GM12878 (cell line): ENCODE data around the gene EPHA10. TPM values are rescaled to one million over a fixed set of nuclear protein-coding genes. Genes with fewer than 3 reads are reported as not detected.

Experiments used
- ATAC-seq: fragments of 200-7000 bp; cut with Tn5 transposase; 3 replicates; pipeline ENCODE4 v1.9.1; 2020; ENCODE audit warnings: mild to moderate bottlenecking, moderate library complexity
- BruUV-seq: library from RNA; stranded (reverse); fragments of 400-500 nt; replicated peaks from 2 replicates; lab custom pipeline; 2021; lab: Mats Ljungman, UMichigan
- CTCF ChIA-PET: fragments of 300-600 bp; sonication (Branson Sonifier 250); formaldehyde crosslinking; extraction: SDS; loops from one replicate; lab custom pipeline; 2021; ENCODE audit warnings: inconsistent platforms; lab: Yijun Ruan, JAX
- POLR2A ChIA-PET: fragments of 350-600 bp; formaldehyde crosslinking; extraction: SDS; loops from one replicate; lab custom pipeline; 2021; ENCODE audit warnings: inconsistent platforms; lab: Charles Lee
- RAD21 ChIA-PET: fragments of 300-600 bp; sonication (Branson Sonifier 250); formaldehyde crosslinking; loops from one replicate; lab custom pipeline; 2023; ENCODE audit warnings: antibody characterized with exemption; ENCODE audit not compliant: unreplicated experiment; lab: Charles Lee
- SMC1A ChIA-PET: fragments of 300-600 bp; sonication (Branson Sonifier 250); formaldehyde crosslinking; loops from one replicate; lab custom pipeline; 2023; ENCODE audit not compliant: unreplicated experiment, uncharacterized antibody; lab: Charles Lee
- DNase-seq: peaks from one replicate; pipeline ENCODE4 v3.0.0-alpha.2; 2011; ENCODE audit warnings: low read depth, low spot score
- FAIRE-seq: peaks from 3 replicates; lab custom pipeline; 2011; peaks lifted over from hg19 to GRCh38; lab: Jason Lieb, UNC
- H2AFZ ChIP-seq: 2 replicates; pipeline ENCODE4 v1.6.0; 2011; ENCODE audit warnings: low read depth, low read length, control low read depth; ENCODE audit not compliant: control insufficient read depth
- H3K27ac ChIP-seq: 2 replicates; pipeline ENCODE4 v1.5.1; 2011; ENCODE audit warnings: control low read depth; ENCODE audit not compliant: control insufficient read depth, insufficient read depth
- H3K27me3 ChIP-seq, 2 experiments: replicated peaks in 1 of 2; 2 replicates each; pipeline versions ENCODE4 v1.6.0 to v1.6.1; 2011; ENCODE audit warnings: low read length in 1 of 2; ENCODE audit not compliant: control insufficient read depth in 2 of 2, insufficient read depth in 2 of 2
- H3K36me3 ChIP-seq, 2 experiments: 2 replicates each; pipeline ENCODE4 v1.5.1; 2011; ENCODE audit warnings: low read length in 1 of 2; ENCODE audit not compliant: control insufficient read depth in 2 of 2, insufficient read depth in 2 of 2
- H3K4me1 ChIP-seq: 2 replicates; pipeline ENCODE4 v1.6.1; 2011; ENCODE audit warnings: mild to moderate bottlenecking, low read length, moderate library complexity, mixed read lengths; ENCODE audit not compliant: control insufficient read depth, insufficient read depth
- H3K4me2 ChIP-seq: 2 replicates; pipeline ENCODE4 v1.6.0; 2011; ENCODE audit warnings: control low read depth; ENCODE audit not compliant: control insufficient read depth, insufficient read depth
- H3K4me3 ChIP-seq: fragments of 200-600 bp; sonication (generic); 2 replicates; pipeline ENCODE4 v1.5.1; 2016
- H3K79me2 ChIP-seq: 2 replicates; pipeline ENCODE4 v1.6.0; 2011; ENCODE audit warnings: low read length; ENCODE audit not compliant: control insufficient read depth, insufficient read depth
- H3K9ac ChIP-seq: 2 replicates; pipeline ENCODE4 v1.8.0; 2011; ENCODE audit warnings: low read length, control low read depth, mixed read lengths; ENCODE audit not compliant: control insufficient read depth, insufficient read depth
- H3K9me3 ChIP-seq: replicated peaks from 3 replicates; pipeline ENCODE4 v1.5.1; 2011; ENCODE audit warnings: mild to moderate bottlenecking, low read length; ENCODE audit not compliant: control insufficient read depth, insufficient read depth
- H4K20me1 ChIP-seq: 2 replicates; pipeline ENCODE4 v1.6.0; 2011; ENCODE audit not compliant: control insufficient read depth, insufficient read depth
- ASH2L ChIP-seq: fragments of 300-600, 200-600 bp; sonication (generic); IDR thresholded peaks from 2 replicates; pipeline ENCODE4 v1.6.1; 2017; ENCODE audit warnings: low read depth, mild to moderate bottlenecking, borderline replicate concordance
- MYB ChIP-seq: fragments of 150-350 bp; IDR thresholded peaks from 2 replicates; pipeline ENCODE4 v1.6.1; 2014; ENCODE audit warnings: mild to moderate bottlenecking, low read depth, low read length, borderline replicate concordance
- NBN ChIP-seq: fragments of 450-650 bp; IDR thresholded peaks from 2 replicates; pipeline ENCODE4 v1.6.1; 2016
- NR2C2 ChIP-seq: IDR thresholded peaks from 2 replicates; pipeline ENCODE4 v1.6.1; 2011; ENCODE audit warnings: borderline replicate concordance, low read depth; ENCODE audit not compliant: control insufficient read depth, insufficient read length
- TAF1 ChIP-seq: IDR thresholded peaks from 2 replicates; pipeline ENCODE4 v1.6.1; 2011; ENCODE audit warnings: mild to moderate bottlenecking, low read depth, low read length, borderline replicate concordance
- WGBS: methylation state at CpG from one replicate; pipeline ENCODE4 v1.1.6; 2016; ENCODE audit warnings: low lambda C conversion rate; ENCODE audit not compliant: insufficient replicate concordance, insufficient coverage; ENCODE audit errors: missing lambda C conversion rate; 5-methylcytosine and 5-hydroxymethylcytosine counted together
- in situ Hi-C: fragments of 300-500 bp; cut with MboI; formaldehyde crosslinking; loops from 9 replicates; pipeline ENCODE4 v1.14.3; 2018; ENCODE audit warnings: mixed read lengths
- intact Hi-C: fragments of 100-400 bp; cut with micrococcal nuclease; formaldehyde crosslinking; loops from one replicate; pipeline ENCODE4 v1.14.2; 2022; ENCODE audit not compliant: unreplicated experiment
- polyA plus RNA-seq, 11 experiments: library from polyadenylated mRNA; depleted of rRNA in 4 of 11; unstranded in 6 of 11; stranded (reverse) in 5 of 11; fragments of >200 nt; fragmentation: Nextera tagmentation in 4 of 11; fragmentation: Illumina TruSeq in 1 of 11; extraction: Ambion mirVana in 4 of 11; extraction: Trizol in 1 of 11; gene quantifications; 1 replicate in 1 of 11; 2 replicates in 10 of 11; pipeline versions ENCODE4 v1.2.1 to v1.2.3, GENCODE V29; 2011 to 2016; ENCODE audit warnings: inconsistent platforms in 2 of 11, missing spikeins in 2 of 11, low read depth in 1 of 11
- total RNA-seq, 4 experiments: library from RNA; depleted of rRNA in 3 of 4; stranded (reverse); fragments of >200 nt in 3 of 4; fragmentation: Illumina TruSeq in 1 of 4; extraction: Trizol in 1 of 4; gene quantifications; 2 replicates each; pipeline versions ENCODE4 v1.2.1 to v1.2.3, GENCODE V29; 2013 to 2021
- TF ChIP-seq, protein P1 (sequence below), 3 experiments: IDR thresholded peaks in 2 of 3; conservative IDR thresholded peaks in 1 of 3; 2 replicates each; pipeline ENCODE4 v1.5.1; 2011; ENCODE audit warnings: low read depth in 3 of 3, low read length in 3 of 3, mild to moderate bottlenecking in 3 of 3, control low read depth in 2 of 3, moderate library complexity in 2 of 3, inconsistent platforms in 1 of 3, mixed read lengths in 1 of 3; ENCODE audit not compliant: control insufficient read depth in 2 of 3, insufficient read depth in 1 of 3; ENCODE audit errors: extremely low read depth in 1 of 3
- TF ChIP-seq, protein P2 (sequence below): IDR thresholded peaks from 2 replicates; pipeline ENCODE4 v1.6.1; 2012; ENCODE audit warnings: low read depth, low read length, improper control_type of control experiment
- TF ChIP-seq, protein P3 (sequence below): fragments of 450-650 bp; IDR thresholded peaks from 2 replicates; pipeline ENCODE4 v1.6.1; 2014; ENCODE audit warnings: mild to moderate bottlenecking

EPHA10 gene
- total and polyA plus RNA-seq, 10 of the 15 experiments (the other 5 are each of a cell fraction or from before 2014, with no cell fraction given), result 0.05 to 0.06 TPM; not detected in 8

DNA sequence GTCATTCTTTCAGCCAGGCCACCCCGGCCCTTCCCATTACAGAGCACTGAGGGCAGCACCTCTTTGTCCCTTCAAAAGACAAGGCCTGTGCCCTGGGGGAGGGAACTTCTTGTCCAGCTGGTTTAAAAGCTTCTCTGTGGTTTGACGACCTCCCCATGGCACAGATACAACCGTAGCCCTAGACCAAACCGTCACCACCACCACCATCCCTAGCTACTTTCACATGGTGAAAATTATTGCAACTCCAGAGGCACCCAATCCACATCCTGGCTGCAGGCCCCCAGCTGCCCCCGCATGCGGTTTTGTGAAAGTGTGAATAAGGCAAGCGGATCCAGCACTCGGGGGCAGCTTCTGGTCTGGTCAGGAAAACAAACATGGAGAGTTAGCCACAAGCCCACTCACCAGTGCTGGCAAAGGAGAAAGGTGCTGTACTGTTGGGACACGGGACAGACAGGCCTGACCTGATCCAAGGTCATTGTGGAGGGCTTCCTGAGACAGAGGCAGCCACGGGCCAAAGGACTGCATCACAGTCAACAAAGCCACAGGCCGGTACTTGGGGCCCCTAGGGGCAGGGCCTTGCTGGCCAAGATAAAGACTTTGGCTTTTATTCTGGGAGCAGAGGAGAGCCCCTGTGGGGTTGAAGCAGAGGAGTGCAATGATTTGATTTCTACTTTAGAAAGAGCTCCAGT lies 41.4 kb downstream of the EPHA10 start:
- intact Hi-C loops, result no loop called here
- DNase-seq, result no peak
- BruUV-seq, result no TSS peak

More for the DNA sequence above, 41.4 kb downstream of the EPHA10 start:
- in situ Hi-C loops, result no loop called here
- ChIA-PET POLR2A (no interaction called here), SMC1A (interaction anchor here (0.6 kb wide), 1 partner anchor 1352 kb away, joined by 4 read pairs; no protein-coding TSS in a partner anchor)
- no peaks in the 10 kb centered on the region for H3K79me2 ChIP-seq
- TF ChIP-seq, protein P1, sequence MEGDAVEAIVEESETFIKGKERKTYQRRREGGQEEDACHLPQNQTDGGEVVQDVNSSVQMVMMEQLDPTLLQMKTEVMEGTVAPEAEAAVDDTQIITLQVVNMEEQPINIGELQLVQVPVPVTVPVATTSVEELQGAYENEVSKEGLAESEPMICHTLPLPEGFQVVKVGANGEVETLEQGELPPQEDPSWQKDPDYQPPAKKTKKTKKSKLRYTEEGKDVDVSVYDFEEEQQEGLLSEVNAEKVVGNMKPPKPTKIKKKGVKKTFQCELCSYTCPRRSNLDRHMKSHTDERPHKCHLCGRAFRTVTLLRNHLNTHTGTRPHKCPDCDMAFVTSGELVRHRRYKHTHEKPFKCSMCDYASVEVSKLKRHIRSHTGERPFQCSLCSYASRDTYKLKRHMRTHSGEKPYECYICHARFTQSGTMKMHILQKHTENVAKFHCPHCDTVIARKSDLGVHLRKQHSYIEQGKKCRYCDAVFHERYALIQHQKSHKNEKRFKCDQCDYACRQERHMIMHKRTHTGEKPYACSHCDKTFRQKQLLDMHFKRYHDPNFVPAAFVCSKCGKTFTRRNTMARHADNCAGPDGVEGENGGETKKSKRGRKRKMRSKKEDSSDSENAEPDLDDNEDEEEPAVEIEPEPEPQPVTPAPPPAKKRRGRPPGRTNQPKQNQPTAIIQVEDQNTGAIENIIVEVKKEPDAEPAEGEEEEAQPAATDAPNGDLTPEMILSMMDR (IDR thresholded peaks at IDR 0.05 in 2 of 3, conservative IDR thresholded peaks at IDR 0.05 in 1 of 3; ENCODE audit: control insufficient read depth in 2 of 3, extremely low read depth in 1 of 3, insufficient read depth in 1 of 3, low read depth in 3 of 3, low read length in 3 of 3), result no peak
- TF ChIP-seq, protein P2, sequence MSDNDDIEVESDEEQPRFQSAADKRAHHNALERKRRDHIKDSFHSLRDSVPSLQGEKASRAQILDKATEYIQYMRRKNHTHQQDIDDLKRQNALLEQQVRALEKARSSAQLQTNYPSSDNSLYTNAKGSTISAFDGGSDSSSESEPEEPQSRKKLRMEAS, result no peak
- TF ChIP-seq TAF1 (no peak), NBN (no peak), NR2C2 (no peak), ASH2L (no peak), MYB (no peak)
- TF ChIP-seq, protein P3, sequence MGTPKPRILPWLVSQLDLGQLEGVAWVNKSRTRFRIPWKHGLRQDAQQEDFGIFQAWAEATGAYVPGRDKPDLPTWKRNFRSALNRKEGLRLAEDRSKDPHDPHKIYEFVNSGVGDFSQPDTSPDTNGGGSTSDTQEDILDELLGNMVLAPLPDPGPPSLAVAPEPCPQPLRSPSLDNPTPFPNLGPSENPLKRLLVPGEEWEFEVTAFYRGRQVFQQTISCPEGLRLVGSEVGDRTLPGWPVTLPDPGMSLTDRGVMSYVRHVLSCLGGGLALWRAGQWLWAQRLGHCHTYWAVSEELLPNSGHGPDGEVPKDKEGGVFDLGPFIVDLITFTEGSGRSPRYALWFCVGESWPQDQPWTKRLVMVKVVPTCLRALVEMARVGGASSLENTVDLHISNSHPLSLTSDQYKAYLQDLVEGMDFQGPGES, result no peak
- TF ChIP-seq, all 136 proteins: peak for 0
- Histone ChIP-seq H2AFZ (no peak overlapping the region), H3K4me1 (no peaks in the 10 kb centered on the region), H3K9me3 (no peaks in the 10 kb centered on the region), H3K27ac (no peak overlapping the region), H3K36me3 (no peaks in the 10 kb centered on the region), H3K4me3 (no peak overlapping the region), H3K4me2 (no peak overlapping the region), H3K9ac (no peak overlapping the region), H4K20me1 (no peaks in the 10 kb centered on the region), H3K27me3 (peaks cover 0 to 1% of the 10 kb centered on the region in 2 experiments; a peak in 1 of 4 replicates)
- ATAC-seq, result no peak
- FAIRE-seq, result no peak
- WGBS, result 36% methylated on average over 11 of the region's 11 CpGs
- CTCF ChIA-PET, result no interaction called here
- RAD21 ChIA-PET, result no interaction called here
